SJSA1 (cell line): ENCODE results near the gene SMURF1. TPM values are rescaled to one million over a fixed set of nuclear protein-coding genes. Genes with fewer than 3 reads are reported as not detected.

Experiments used
- DNase-seq, 2 experiments: peaks; one replicate each; pipeline ENCODE4 v3.0.0-alpha.2; 2015 to 2020; ENCODE audit warnings: low spot score in 2 of 2, low read depth in 1 of 2
- H3K27ac ChIP-seq: fragments of 250-450 bp; sonication (Bioruptor Pico); 2 replicates; pipeline ENCODE4 v1.5.1; 2020; ENCODE audit warnings: mild to moderate bottlenecking, moderate library complexity
- H3K27me3 ChIP-seq: fragments of 250-450 bp; sonication (Bioruptor Pico); replicated peaks from 2 replicates; pipeline ENCODE4 v1.5.1; 2020; ENCODE audit warnings: mild to moderate bottlenecking, moderate library complexity
- H3K36me3 ChIP-seq: fragments of 250-450 bp; sonication (Bioruptor Pico); 2 replicates; pipeline ENCODE4 v1.5.1; 2020; ENCODE audit warnings: mild to moderate bottlenecking
- H3K4me1 ChIP-seq: fragments of 250-450 bp; sonication (Bioruptor Pico); replicated peaks from 2 replicates; pipeline ENCODE4 v1.6.1; 2021; ENCODE audit warnings: mild to moderate bottlenecking
- H3K4me3 ChIP-seq: fragments of 250-450 bp; sonication (Bioruptor Pico); 2 replicates; pipeline ENCODE4 v1.5.1; 2020; ENCODE audit warnings: mild to moderate bottlenecking
- H3K9me3 ChIP-seq: fragments of 250-450 bp; sonication (Bioruptor Pico); replicated peaks from 2 replicates; pipeline ENCODE4 v1.5.1; 2020; ENCODE audit warnings: mild to moderate bottlenecking
- total RNA-seq: library from RNA; depleted of rRNA; stranded (reverse); fragments of >200 nt; shearing (Covaris generic); gene quantifications from 2 replicates; pipeline ENCODE4 v1.2.3, GENCODE V29; 2014

The SMURF1 gene
- total RNA-seq, 1 experiment from 2014 or later = 20.3 TPM

GRCh38 chr7:99028261-99028973 is 115.5 kb downstream of the SMURF1 start:
- Histone ChIP-seq H3K4me1 (no peaks in the 10 kb centered on the region), H3K27ac (no peak overlapping the region), H3K36me3 (peaks cover 66% of the 10 kb centered on the region), H3K4me3 (no peak overlapping the region), H3K27me3 (no peaks in the 10 kb centered on the region), H3K9me3 (no peaks in the 10 kb centered on the region)
- no peak for DNase-seq

GRCh38 chr7:99027841-99028240 is 116.1 kb downstream of the SMURF1 start:
- DNase-seq = no peak
- no peaks in the 10 kb centered on the region for H3K4me1 ChIP-seq
- no peaks in the 10 kb centered on the region for H3K9me3 ChIP-seq
- H3K27ac ChIP-seq = no peak overlapping the region
- H3K36me3 ChIP-seq = peaks cover 60% of the 10 kb centered on the region
- H3K4me3 ChIP-seq = no peak overlapping the region
- no peaks in the 10 kb centered on the region for H3K27me3 ChIP-seq

- H3K4me1 ChIP-seq = no peaks in the 10 kb centered on the region
- no peak overlapping the region for H3K27ac ChIP-seq
- H3K36me3 ChIP-seq = peaks cover 55% of the 10 kb centered on the region
- DNase-seq = no peak
- no peak overlapping the region for H3K4me3 ChIP-seq
- H3K27me3 ChIP-seq = no peaks in the 10 kb centered on the region
- H3K9me3 ChIP-seq = no peaks in the 10 kb centered on the region
Observed at GRCh38 chr7:99027241-99027640, 116.7 kb downstream of the SMURF1 start.

GRCh38 chr7:99024066-99024465 is 119.8 kb downstream of the SMURF1 start:
- Histone ChIP-seq H3K4me1 (no peaks in the 10 kb centered on the region), H3K36me3 (peaks cover 36% of the 10 kb centered on the region), H3K27ac (no peak overlapping the region), H3K4me3 (no peak overlapping the region), H3K27me3 (no peaks in the 10 kb centered on the region), H3K9me3 (no peaks in the 10 kb centered on the region)
- DNase-seq = no peak

GRCh38 chr7:99021941-99022560 is 121.9 kb downstream of the SMURF1 start:
- peaks cover 27% of the 10 kb centered on the region for H3K36me3 ChIP-seq
- H3K4me3 ChIP-seq = no peak overlapping the region
- no peaks in the 10 kb centered on the region for H3K27me3 ChIP-seq
- no peaks in the 10 kb centered on the region for H3K4me1 ChIP-seq
- no peaks in the 10 kb centered on the region for H3K9me3 ChIP-seq
- no peak overlapping the region for H3K27ac ChIP-seq
- no peak for DNase-seq

GRCh38 chr7:99020413-99020715 is 123.5 kb downstream of the SMURF1 start:
- no peaks in the 10 kb centered on the region for H3K4me1 ChIP-seq
- H3K27me3 ChIP-seq = no peaks in the 10 kb centered on the region
- H3K36me3 ChIP-seq = peaks cover 30% of the 10 kb centered on the region
- H3K4me3 ChIP-seq = no peak overlapping the region
- DNase-seq = no peak
- no peak overlapping the region for H3K27ac ChIP-seq
- H3K9me3 ChIP-seq = peaks cover 3% of the 10 kb centered on the region; the same call in 1 of the 2 replicates

GRCh38 chr7:99019523-99020412 is 124.1 kb downstream of the SMURF1 start:
- H3K36me3 ChIP-seq = peaks cover 36% of the 10 kb centered on the region
- no peaks in the 10 kb centered on the region for H3K27me3 ChIP-seq
- H3K9me3 ChIP-seq = peaks cover 4% of the 10 kb centered on the region; the same call in 1 of the 2 replicates
- no peak overlapping the region for H3K27ac ChIP-seq
- no peak overlapping the region for H3K4me3 ChIP-seq
- no peaks in the 10 kb centered on the region for H3K4me1 ChIP-seq
- DNase-seq = no peak

GRCh38 chr7:99016196-99016595 is 127.7 kb downstream of the SMURF1 start:
- Histone ChIP-seq H3K36me3 (peaks cover 72% of the 10 kb centered on the region), H3K4me1 (no peaks in the 10 kb centered on the region), H3K4me3 (no peak overlapping the region), H3K27me3 (no peaks in the 10 kb centered on the region), H3K27ac (no peak overlapping the region), H3K9me3 (peaks cover 4% of the 10 kb centered on the region; the same call in 1 of the 2 replicates)
- no peak for DNase-seq

- H3K27me3 ChIP-seq = no peaks in the 10 kb centered on the region
- H3K4me1 ChIP-seq = 0 out of 2 replicates have a peak, but pooled peaks cover 1% of the 10 kb centered on the region
- H3K9me3 ChIP-seq = peaks cover 4% of the 10 kb centered on the region; the same call in 1 of the 2 replicates
- H3K27ac ChIP-seq = no peak overlapping the region
- DNase-seq = no peak
- H3K4me3 ChIP-seq = no peak overlapping the region
- H3K36me3 ChIP-seq = peaks cover 77% of the 10 kb centered on the region
Observed at GRCh38 chr7:99014113-99014985, 129.6 kb downstream of the SMURF1 start.

GRCh38 chr7:99013266-99014112 is 130.4 kb downstream of the SMURF1 start:
- no peak overlapping the region for H3K4me3 ChIP-seq
- no peak overlapping the region for H3K27ac ChIP-seq
- peaks cover 78% of the 10 kb centered on the region for H3K36me3 ChIP-seq
- no peak for DNase-seq
- H3K9me3 ChIP-seq = peaks cover 4% of the 10 kb centered on the region; the same call in 1 of the 2 replicates
- 0 out of 2 replicates have a peak, but pooled peaks cover 3% of the 10 kb centered on the region for H3K4me1 ChIP-seq
- no peaks in the 10 kb centered on the region for H3K27me3 ChIP-seq

- Histone ChIP-seq H3K9me3 (peaks cover 4% of the 10 kb centered on the region; the same call in 1 of the 2 replicates), H3K36me3 (peaks cover 83% of the 10 kb centered on the region), H3K27ac (no peak overlapping the region), H3K4me1 (0 out of 2 replicates have a peak, but pooled peaks cover 3% of the 10 kb centered on the region), H3K27me3 (no peaks in the 10 kb centered on the region), H3K4me3 (no peak overlapping the region)
- no peak for DNase-seq
Observed at GRCh38 chr7:99012722-99013121, 131.2 kb downstream of the SMURF1 start.

GRCh38 chr7:99011706-99012404 is 132.1 kb downstream of the SMURF1 start:
- no peak for DNase-seq
- no peaks in the 10 kb centered on the region for H3K27me3 ChIP-seq
- no peak overlapping the region for H3K4me3 ChIP-seq
- no peak overlapping the region for H3K27ac ChIP-seq
- H3K9me3 ChIP-seq = peaks cover 4% of the 10 kb centered on the region; the same call in 1 of the 2 replicates
- H3K36me3 ChIP-seq = peaks cover 87% of the 10 kb centered on the region
- 0 out of 2 replicates have a peak, but pooled peaks cover 3% of the 10 kb centered on the region for H3K4me1 ChIP-seq
